Activated CD4-positive, alpha-beta T cell treated with anti-CD3 and anti-CD28 coated beads, Interleukin-2, amount 50 U/mL, for 16 hours (primary cell): ENCODE measurements around the gene CHSY3.
"Not testable (repeated sequence)": the region's sequence is repeated elsewhere in the genome, so short reads cannot be mapped to it uniquely, and the experiment has no call there.

Source experiments
- DNase-seq: peaks from one replicate; pipeline ENCODE4 v3.0.0-alpha.2; 2020

Gene CHSY3

DNA sequence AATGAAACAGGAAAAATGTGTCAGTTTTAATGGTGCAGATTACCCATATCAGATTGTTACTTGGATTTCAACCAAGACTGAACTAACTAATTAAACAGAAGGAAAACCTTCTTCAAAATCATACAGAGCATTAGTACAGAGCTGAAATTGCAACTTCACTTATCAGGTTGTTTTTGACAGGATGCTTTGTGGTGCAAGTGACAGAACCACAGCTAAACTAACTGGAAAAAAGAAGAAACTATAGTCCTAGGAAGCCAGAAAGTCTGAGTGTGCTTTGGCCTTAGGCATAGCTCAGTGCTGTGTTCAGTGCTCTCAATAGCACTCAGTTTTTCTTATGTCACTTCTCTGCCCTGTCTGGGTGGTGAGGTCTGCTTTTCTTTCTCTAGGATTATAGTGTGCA, 267.4 kb downstream of the CHSY3 start:
- DNase-seq = no peak

DNA sequence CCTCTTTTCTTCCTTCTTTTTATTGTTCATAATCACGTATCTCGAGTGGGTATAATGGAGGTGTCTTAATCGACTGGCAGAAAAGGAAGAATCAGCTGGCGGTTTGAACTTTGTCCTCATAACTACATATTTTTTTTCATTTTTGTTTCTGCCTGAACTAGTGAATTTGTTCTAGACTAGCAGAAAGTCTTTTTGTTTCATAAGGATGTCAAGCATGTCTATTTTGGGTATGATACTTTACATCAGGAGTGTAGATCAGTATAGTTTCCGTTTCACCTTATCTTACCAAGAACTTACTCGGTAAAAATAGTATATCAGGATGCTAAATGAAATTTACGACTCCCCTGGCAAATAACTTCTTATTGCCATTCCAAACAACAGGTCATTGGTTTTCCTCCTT, 278.9 kb downstream of the CHSY3 start:
- DNase-seq = no peak

DNA sequence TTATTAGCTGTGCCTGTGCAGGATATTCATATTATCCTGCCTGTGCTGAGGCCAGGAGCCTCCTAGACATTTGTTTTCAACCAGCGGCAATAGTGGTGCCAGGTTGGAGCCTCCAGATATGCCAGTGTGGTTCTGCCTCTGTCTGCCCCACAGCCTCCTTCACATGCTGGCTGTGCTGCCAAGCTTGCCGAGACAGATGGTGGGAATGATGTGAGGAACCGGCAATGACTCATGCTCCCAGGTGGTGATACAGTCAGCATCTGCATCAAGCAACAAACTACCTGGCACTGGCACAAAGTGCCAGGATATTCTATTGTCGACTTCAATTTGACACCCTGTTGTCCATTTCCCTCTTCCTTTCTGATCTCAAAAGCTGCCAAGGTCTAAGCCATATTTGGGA, 285.7 kb downstream of the CHSY3 start:
- DNase-seq = no peak

GRCh38 chr5:130198927-130199326, 294.7 kb downstream of the CHSY3 start:
- no peak for DNase-seq

DNA sequence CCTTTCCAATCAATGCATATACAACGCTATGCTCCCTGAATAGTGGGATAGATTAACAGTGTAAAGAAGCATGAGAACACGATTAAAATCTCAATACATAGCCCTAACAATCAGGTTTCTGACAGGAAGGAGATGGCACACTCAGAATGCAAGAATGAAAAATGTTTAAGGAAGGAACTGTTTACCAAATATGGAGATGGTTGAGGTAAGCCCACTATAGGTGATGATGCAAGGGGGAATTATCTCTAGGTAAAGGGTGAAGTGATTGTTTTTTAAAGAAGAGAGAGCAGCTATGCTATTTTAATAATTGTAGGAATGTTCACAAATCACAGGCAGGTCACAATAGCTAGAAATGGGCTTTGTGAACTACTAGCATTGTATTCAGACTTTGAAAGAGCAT, 302.4 kb downstream of the CHSY3 start:
- DNase-seq = no peak

DNA sequence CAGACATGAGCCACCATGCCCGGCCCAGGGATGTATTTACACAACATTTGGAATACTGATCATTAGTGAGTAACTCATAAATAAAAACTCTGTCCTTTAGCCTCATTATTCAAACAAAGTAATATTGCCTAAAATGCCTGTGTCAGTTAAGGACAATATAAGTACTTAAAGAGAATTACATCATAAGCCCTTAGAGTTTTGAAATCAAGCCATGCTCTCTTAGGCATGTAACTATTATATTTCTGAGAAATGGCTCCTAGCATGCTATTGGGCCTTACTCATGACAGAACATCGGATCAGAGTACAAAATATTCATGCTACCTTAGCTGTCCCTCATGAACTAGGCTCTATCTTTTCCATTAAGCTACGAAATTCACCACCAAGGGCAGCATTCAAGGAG, 309.3 kb downstream of the CHSY3 start:
- DNase-seq = no peak

DNA sequence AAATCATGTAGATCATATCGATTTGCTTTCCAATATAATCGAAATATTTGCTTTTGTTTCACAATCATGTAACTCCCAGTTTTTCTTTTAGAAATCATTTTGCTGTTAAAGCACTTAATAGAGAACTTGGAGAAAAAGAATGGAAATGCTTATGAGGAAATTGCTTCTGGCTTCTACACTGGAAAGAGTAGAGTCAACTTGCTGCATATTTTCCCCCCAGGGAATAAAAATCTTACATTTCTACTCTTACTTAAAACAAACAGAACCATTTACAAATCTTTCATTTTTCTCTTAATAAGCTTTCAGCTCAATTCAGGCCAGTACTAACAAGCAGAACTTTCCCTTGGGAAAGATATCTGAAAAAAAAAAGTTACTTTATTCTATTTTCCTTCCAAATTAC, 312.0 kb downstream of the CHSY3 start:
- no peak for DNase-seq

DNA sequence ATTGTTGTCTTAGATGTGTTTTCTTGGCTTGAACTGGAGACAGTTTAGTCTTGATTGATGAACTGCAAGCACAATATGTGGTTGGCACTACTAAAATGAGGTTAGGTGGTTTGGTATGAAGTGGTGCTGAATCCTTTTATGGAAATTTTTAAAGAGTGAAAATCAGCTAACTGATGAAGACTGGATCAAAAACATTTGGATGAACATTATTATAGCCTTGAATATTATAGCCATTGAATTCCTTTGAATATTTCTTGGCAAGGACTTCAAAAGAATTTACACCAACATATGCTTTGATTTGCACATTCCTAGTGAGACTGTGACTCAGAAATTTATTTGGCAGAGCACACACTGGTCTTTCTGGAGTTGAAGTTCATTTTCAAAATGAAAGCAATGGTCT, 318.3 kb downstream of the CHSY3 start:
- no peak for DNase-seq

DNA sequence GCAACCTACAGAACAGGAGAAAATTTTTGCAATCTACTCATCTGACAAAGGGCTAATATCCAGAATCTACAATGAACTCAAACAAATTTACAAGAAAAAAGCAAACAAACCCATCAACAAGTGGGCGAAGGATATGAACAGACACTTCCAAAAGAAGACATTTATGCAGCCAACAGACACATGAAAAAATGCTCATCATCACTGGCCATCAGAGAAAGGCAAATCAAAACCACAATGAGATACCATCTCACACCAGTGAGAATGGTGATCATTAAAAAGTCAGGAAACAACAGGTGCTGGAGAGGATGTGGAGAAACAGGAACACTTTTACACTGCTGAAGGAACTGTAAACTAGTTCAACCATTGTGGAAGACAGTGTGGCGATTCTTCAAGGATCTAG, 322.3 kb downstream of the CHSY3 start:
- not testable (repeated sequence) for DNase-seq

DNA sequence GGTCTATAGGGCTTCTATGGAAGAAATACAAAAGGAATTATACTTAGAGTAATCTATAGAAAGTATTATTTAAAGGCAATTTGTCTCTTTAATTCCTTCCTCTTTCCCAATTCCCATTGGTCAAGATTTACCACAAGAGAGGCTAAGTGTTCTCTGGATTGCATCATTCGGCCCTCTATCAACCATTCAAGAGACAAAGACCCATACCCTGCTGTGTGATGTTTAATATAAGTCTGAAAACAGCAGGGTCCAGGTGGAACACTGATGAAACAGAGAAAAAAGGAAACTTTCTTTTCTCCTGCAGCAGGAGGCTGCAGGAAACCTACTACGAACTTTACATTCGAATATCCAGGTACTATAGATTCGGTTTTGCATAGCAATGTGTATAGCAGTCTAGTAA, 323.4 kb downstream of the CHSY3 start:
- no peak for DNase-seq

- DNase-seq = no peak
Observed at GRCh38 chr5:130231786-130232185, 327.5 kb downstream of the CHSY3 start.

- DNase-seq = no peak
Observed at GRCh38 chr5:130234816-130235215, 330.6 kb downstream of the CHSY3 start.
